Stomach (tissue), 9 donors: ENCODE measurements around the gene SUV39H2. TPM values are rescaled to one million over a fixed set of nuclear protein-coding genes. Genes with fewer than 3 reads are reported as not detected.

Experiments
- DNase-seq, 2 donors: peaks; one replicate each; pipeline versions ENCODE4 v3.0.0 to v3.0.0-alpha.2; 2013 to 2019
- H3K27ac ChIP-seq, 5 donors: fragments of 200-600 bp in 4 of 5; sonication (generic) in 4 of 5; one replicate each; pipeline ENCODE4 v1.5.1; 2013 to 2019; ENCODE audit warnings: mild to moderate bottlenecking in 1 of 5, moderate library complexity in 1 of 5
- H3K27me3 ChIP-seq, 3 donors: fragments of 200-600 bp; sonication (generic); one replicate each; pipeline ENCODE4 v1.5.1; 2017 to 2019; ENCODE audit warnings: mixed run types in 1 of 3
- H3K36me3 ChIP-seq, 4 donors: fragments of 200-600 bp; sonication (generic); 1 replicate in 3 of 4; 2 replicates in 1 of 4; pipeline ENCODE4 v1.5.1; 2016 to 2019
- H3K4me1 ChIP-seq, 4 donors: fragments of 200-600 bp; sonication (generic); one replicate each; pipeline ENCODE4 v1.5.1; 2016 to 2019
- H3K4me3 ChIP-seq, 4 donors: fragments of 200-600 bp; sonication (generic) in 3 of 4; one replicate each; pipeline ENCODE4 v1.5.1; 2016 to 2019; ENCODE audit warnings: mild to moderate bottlenecking in 1 of 4
- H3K9me3 ChIP-seq, 4 donors: fragments of 200-600 bp; sonication (generic); one replicate each; pipeline ENCODE4 v1.5.1; 2016 to 2019
- EP300 ChIP-seq: sonication (generic); formaldehyde crosslinking; IDR thresholded peaks from one replicate; pipeline ENCODE4 v1.6.1; 2017; ENCODE audit warnings: antibody characterized with exemption
- POLR2A ChIP-seq, 4 donors: fragments of 450-650 bp; IDR thresholded peaks; one replicate each; pipeline ENCODE4 v1.6.1; 2016; ENCODE audit warnings: antibody characterized with exemption in 4 of 4, control low read depth in 2 of 4, mild to moderate bottlenecking in 1 of 4, moderate library complexity in 1 of 4
- POLR2AphosphoS5 ChIP-seq, 3 donors: sonication (generic); formaldehyde crosslinking; IDR thresholded peaks; one replicate each; pipeline ENCODE4 v1.6.1; 2016; ENCODE audit warnings: antibody characterized with exemption in 3 of 3
- WGBS, 5 donors: extraction: QIAGEN DNeasy Blood & Tissue Kit in 3 of 5; methylation state at CpG; one replicate each; pipeline versions ENCODE4 v1.1.5 to v1.1.7; 2013 to 2018; 5-methylcytosine and 5-hydroxymethylcytosine counted together
- intact Hi-C: fragments of 100-400 bp; cut with DNase I; formaldehyde crosslinking; loops from one replicate; pipeline ENCODE4 v1.15.1; 2023; ENCODE audit warnings: low total_unique reads
- polyA plus RNA-seq, 3 donors: library from polyadenylated mRNA; stranded (reverse); fragments of 200-250 nt; gene quantifications; one replicate each; pipeline ENCODE4 v1.2.3, GENCODE V29; 2013
- total RNA-seq, 5 donors: library from RNA; depleted of rRNA; stranded (reverse); fragments of >200 nt; gene quantifications; one replicate each; pipeline versions ENCODE4 v1.1.0 to v1.2.3, GENCODE V29; 2014 to 2016
- TF ChIP-seq, protein P1 (sequence below), 7 experiments: fragments of 450-650 bp in 4 of 7; fragments of 200-600 bp in 3 of 7; sonication (generic) in 3 of 7; IDR thresholded peaks; one replicate each; pipeline ENCODE4 v1.5.1; 2016 to 2019; ENCODE audit warnings: antibody characterized with exemption in 7 of 7, control low read depth in 2 of 7, mild to moderate bottlenecking in 1 of 7
- donor health status: healthy with polysubstance abuse.
- donor health status: Bipolar disorder and iron deficiency.
- donor health status: healthy.

The SUV39H2 gene
- total and polyA plus RNA-seq, 8 donors: 0.58 to 68.3 (median 5.7) TPM

DNA sequence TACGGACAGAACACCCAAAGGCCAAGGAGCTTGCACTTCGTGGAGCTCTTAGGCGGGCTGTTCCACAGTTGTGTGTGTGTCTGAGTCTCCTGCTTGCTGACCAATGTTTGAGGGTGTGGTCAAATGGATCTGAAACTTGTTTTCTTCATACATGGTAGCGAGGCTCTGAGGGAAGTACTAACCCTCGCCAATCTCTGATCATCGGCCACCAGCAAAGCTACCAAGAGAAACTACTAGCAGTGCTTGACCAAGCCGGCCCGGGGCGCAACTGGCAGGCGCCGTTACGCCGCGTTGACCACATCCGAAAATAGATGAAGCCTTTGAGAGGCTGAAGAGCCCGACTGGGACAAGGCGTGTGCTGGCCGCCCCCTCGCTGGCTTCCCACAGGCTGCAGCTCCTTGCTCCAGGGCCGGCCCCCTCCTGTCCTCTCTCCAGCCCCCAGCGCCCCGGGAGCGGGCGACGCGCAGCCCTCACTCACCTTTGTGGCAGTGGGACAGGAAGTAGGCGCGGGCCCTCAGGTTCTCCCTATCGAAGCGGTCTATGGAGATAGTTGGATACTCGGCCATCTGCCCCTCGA is 74.8 kb downstream of the SUV39H2 start:
- peak; percentile 51 to 79 for DNase-seq
- Histone ChIP-seq H3K27me3 (no peaks in the 10 kb centered on the region), H3K9me3 (no peaks in the 10 kb centered on the region), H3K36me3 (peaks cover 0 to 8% (median 3%) of the 10 kb centered on the region in 4 donors), H3K4me1 (peaks cover 13 to 45% (median 29%) of the 10 kb centered on the region in 4 donors), H3K27ac (peak overlapping the region; percentile 79 to 95 (median 94)), H3K4me3 (peak overlapping the region; percentile 66 to 81 (median 70))
- TF ChIP-seq, protein P1, sequence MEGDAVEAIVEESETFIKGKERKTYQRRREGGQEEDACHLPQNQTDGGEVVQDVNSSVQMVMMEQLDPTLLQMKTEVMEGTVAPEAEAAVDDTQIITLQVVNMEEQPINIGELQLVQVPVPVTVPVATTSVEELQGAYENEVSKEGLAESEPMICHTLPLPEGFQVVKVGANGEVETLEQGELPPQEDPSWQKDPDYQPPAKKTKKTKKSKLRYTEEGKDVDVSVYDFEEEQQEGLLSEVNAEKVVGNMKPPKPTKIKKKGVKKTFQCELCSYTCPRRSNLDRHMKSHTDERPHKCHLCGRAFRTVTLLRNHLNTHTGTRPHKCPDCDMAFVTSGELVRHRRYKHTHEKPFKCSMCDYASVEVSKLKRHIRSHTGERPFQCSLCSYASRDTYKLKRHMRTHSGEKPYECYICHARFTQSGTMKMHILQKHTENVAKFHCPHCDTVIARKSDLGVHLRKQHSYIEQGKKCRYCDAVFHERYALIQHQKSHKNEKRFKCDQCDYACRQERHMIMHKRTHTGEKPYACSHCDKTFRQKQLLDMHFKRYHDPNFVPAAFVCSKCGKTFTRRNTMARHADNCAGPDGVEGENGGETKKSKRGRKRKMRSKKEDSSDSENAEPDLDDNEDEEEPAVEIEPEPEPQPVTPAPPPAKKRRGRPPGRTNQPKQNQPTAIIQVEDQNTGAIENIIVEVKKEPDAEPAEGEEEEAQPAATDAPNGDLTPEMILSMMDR (IDR thresholded peaks at IDR 0.05): no peak
- TF ChIP-seq POLR2AphosphoS5 (IDR thresholded peaks at IDR 0.05) (no peak), EP300 (no peak), POLR2A (IDR thresholded peaks at IDR 0.05) (no peak)
- WGBS, 5 donors: 0 to 1% (median 1%) methylated on average over 20 to 32 of the region's 32 CpGs
- intact Hi-C loops: loop anchor here (10.0 kb wide), 1 partner anchor 141 kb away; the partner anchor contains the start of gene RPP38

Other genes with a start within 250 kb of the SUV39H2 start
- gene FAM107B, start 104.0 kb upstream of the SUV39H2 start, total RNA-seq: 100 to 1,000 TPM in 3 of 5 donors, 10 to 100 TPM in 2; 18.7 to 397 (median 205) TPM
- 100 to 1,000 TPM in 2 of 3 donors, 10 to 100 TPM in 1; 31.4 to 162 (median 158) TPM for gene FAM107B, start 104.0 kb upstream of the SUV39H2 start, polyA plus RNA-seq
- 100 to 1,000 TPM in 1 of 5 donors, 1 to 10 TPM in 1, not detected in 3; 4.2 to 212 TPM for gene CDNF, start 40.8 kb upstream of the SUV39H2 start, total RNA-seq
- gene CDNF, start 40.8 kb upstream of the SUV39H2 start, polyA plus RNA-seq: 1 to 10 TPM in 2 of 3 donors, under 1 TPM in 1; 0.75 to 4.1 (median 1.1) TPM
- gene HSPA14, start 40.6 kb upstream of the SUV39H2 start, total RNA-seq: 10 to 100 TPM in 3 of 5 donors, 1 to 10 TPM in 1, not detected in 1; 1.2 to 25.9 (median 19.3) TPM
- 10 to 100 TPM; 11.1 to 16.3 (median 11.5) TPM for gene HSPA14, start 40.6 kb upstream of the SUV39H2 start, polyA plus RNA-seq
- 10 to 100 TPM in 4 of 5 donors, under 1 TPM in 1; under 0.01 to 84.8 (median 14.5) TPM for gene MSANTD7, start 40.6 kb upstream of the SUV39H2 start, total RNA-seq
- gene MSANTD7, start 40.6 kb upstream of the SUV39H2 start, polyA plus RNA-seq: 1 to 10 TPM; 3.1 to 4.4 (median 3.5) TPM
- 10 to 100 TPM in 4 of 5 donors, 1 to 10 TPM in 1; 4.1 to 27.4 (median 12.3) TPM for gene DCLRE1C, start 75.2 kb downstream of the SUV39H2 start, total RNA-seq
- gene DCLRE1C, start 75.2 kb downstream of the SUV39H2 start, polyA plus RNA-seq: 1 to 10 TPM; 3.1 to 4.3 (median 3.3) TPM
- gene MEIG1, start 80.5 kb downstream of the SUV39H2 start, total RNA-seq: not detected
- under 1 TPM in 1 of 3 donors, not detected in 2; 0.58 TPM for gene MEIG1, start 80.5 kb downstream of the SUV39H2 start, polyA plus RNA-seq
- gene OLAH, start 165.1 kb downstream of the SUV39H2 start, total RNA-seq: not detected
- gene OLAH, start 165.1 kb downstream of the SUV39H2 start, polyA plus RNA-seq: 1 to 10 TPM in 1 of 3 donors, under 1 TPM in 1, not detected in 1; 0.53 to 1.6 TPM
- gene ACBD7, start 209.9 kb downstream of the SUV39H2 start, total RNA-seq: 1 to 10 TPM in 2 of 5 donors, not detected in 3; 2.2 to 6.4 TPM
- gene ACBD7, start 209.9 kb downstream of the SUV39H2 start, polyA plus RNA-seq: not detected
- 10 to 100 TPM in 2 of 5 donors, 1 to 10 TPM in 2, not detected in 1; 4.5 to 29.4 (median 18.9) TPM for gene RPP38, start 218.5 kb downstream of the SUV39H2 start, total RNA-seq
- 10 to 100 TPM; 17.9 to 22.3 (median 19.6) TPM for gene RPP38, start 218.5 kb downstream of the SUV39H2 start, polyA plus RNA-seq